GM23338 (cell line): ENCODE measurements around the gene TMED3. TPM values are rescaled to one million over a fixed set of nuclear protein-coding genes. Genes with fewer than 3 reads are reported as not detected.
"Not testable (repeated sequence)": the region's sequence is repeated elsewhere in the genome, so short reads cannot be mapped to it uniquely, and the experiment has no call there.

ENCODE experiments used
- ATAC-seq: fragments of 200-7000 bp; cut with Tn5 transposase; 3 replicates; pipeline ENCODE4 v1.9.1; 2020
- DNase-seq: peaks from one replicate; pipeline ENCODE4 v3.0.0-alpha.2; 2015; ENCODE audit warnings: low spot score
- H2AFZ ChIP-seq: fragments of 200-600 bp; sonication (generic); 2 replicates; pipeline ENCODE4 v1.8.0; 2016; ENCODE audit warnings: antibody characterized with exemption, mild to moderate bottlenecking, moderate library complexity
- H3F3A ChIP-seq: fragments of 200-600 bp; sonication (generic); replicated peaks from 2 replicates; pipeline ENCODE4 v1.8.0; 2017; ENCODE audit warnings: antibody characterized with exemption, mixed run types, low read depth
- H3K27ac ChIP-seq: fragments of 200-600 bp; sonication (generic); 2 replicates; pipeline ENCODE4 v1.6.1; 2016; ENCODE audit warnings: low read depth
- H3K27me3 ChIP-seq: fragments of 200-600 bp; sonication (generic); 2 replicates; pipeline ENCODE4 v1.8.0; 2016; ENCODE audit warnings: mild to moderate bottlenecking, mixed run types, moderate library complexity; ENCODE audit not compliant: insufficient read depth
- H3K36me3 ChIP-seq: fragments of 200-600 bp; sonication (generic); 2 replicates; pipeline ENCODE4 v1.8.0; 2016; ENCODE audit warnings: mild to moderate bottlenecking; ENCODE audit not compliant: insufficient read depth
- H3K4me1 ChIP-seq: fragments of 200-600 bp; sonication (generic); 2 replicates; pipeline ENCODE4 v1.8.0; 2016; ENCODE audit warnings: mild to moderate bottlenecking, moderate library complexity; ENCODE audit not compliant: insufficient read depth
- H3K4me2 ChIP-seq: fragments of 200-600 bp; sonication (generic); 2 replicates; pipeline ENCODE4 v1.7.1; 2017; ENCODE audit warnings: mixed run types
- H3K4me3 ChIP-seq: fragments of 200-600 bp; sonication (generic); 2 replicates; pipeline ENCODE4 v1.6.1; 2016; ENCODE audit warnings: mixed run types
- H3K79me2 ChIP-seq: fragments of 200-600 bp; sonication (generic); replicated peaks from 2 replicates; pipeline ENCODE4 v1.8.0; 2017; ENCODE audit warnings: mild to moderate bottlenecking; ENCODE audit not compliant: insufficient read depth
- H3K9me2 ChIP-seq: fragments of 200-600 bp; sonication (generic); 2 replicates; pipeline ENCODE4 v1.8.0; 2017; ENCODE audit not compliant: insufficient read depth
- H4K20me1 ChIP-seq: fragments of 200-600 bp; sonication (generic); replicated peaks from 2 replicates; pipeline ENCODE4 v1.8.0; 2017; ENCODE audit warnings: mild to moderate bottlenecking; ENCODE audit not compliant: insufficient read depth
- H3K27ac Mint-ChIP-seq: 2 replicates; pipeline ENCODE4 v1.8.0; 2020; ENCODE audit warnings: inconsistent platforms, mild to moderate bottlenecking, moderate library complexity, mixed read lengths
- H3K27me3 Mint-ChIP-seq: 3 replicates; pipeline ENCODE4 v1.8.0; 2022; ENCODE audit warnings: low read depth, mild to moderate bottlenecking, moderate library complexity, mixed read lengths, inconsistent platforms; ENCODE audit not compliant: insufficient read depth, poor library complexity
- H3K36me3 Mint-ChIP-seq: 3 replicates; pipeline ENCODE4 v1.8.0; 2021; ENCODE audit warnings: low read depth, mild to moderate bottlenecking, inconsistent platforms, moderate library complexity, mixed read lengths
- H3K4me1 Mint-ChIP-seq: 3 replicates; pipeline ENCODE4 v1.8.0; 2020; ENCODE audit warnings: mild to moderate bottlenecking, inconsistent platforms, mixed read lengths
- H3K4me3 Mint-ChIP-seq: 3 replicates; pipeline ENCODE4 v1.8.0; 2021; ENCODE audit warnings: moderate library complexity, mild to moderate bottlenecking, inconsistent platforms, mixed read lengths
- H3K9me3 Mint-ChIP-seq: 3 replicates; pipeline ENCODE4 v1.8.0; 2020; ENCODE audit warnings: moderate library complexity, mild to moderate bottlenecking, inconsistent platforms, mixed read lengths
- CREB1 ChIP-seq: fragments of 250-450 bp; sonication (Bioruptor Pico); IDR thresholded peaks from 2 replicates; pipeline ENCODE4 v1.5.0; 2020; ENCODE audit warnings: low read depth, mild to moderate bottlenecking, moderate library complexity
- CTCF ChIP-seq, 2 experiments: fragments of 200-600 bp in 1 of 2; sonication (generic) in 1 of 2; conservative IDR thresholded peaks; 2 replicates each; pipeline versions ENCODE4 v1.5.1 to v1.6.1; 2016 to 2017; ENCODE audit warnings: antibody characterized with exemption in 2 of 2, low read depth in 2 of 2, mild to moderate bottlenecking in 2 of 2, moderate library complexity in 1 of 2
- EZH2 ChIP-seq: fragments of 200-600 bp; sonication (generic); IDR thresholded peaks from one replicate; pipeline ENCODE4 v1.8.0; 2017; ENCODE audit warnings: antibody characterized with exemption, mild to moderate bottlenecking, low read depth; ENCODE audit not compliant: unreplicated experiment
- EZH2phosphoT487 ChIP-seq: fragments of 200-600 bp; sonication (generic); IDR thresholded peaks from one replicate; pipeline ENCODE4 v1.8.1; 2018; ENCODE audit warnings: antibody characterized with exemption; ENCODE audit not compliant: unreplicated experiment
- JUNB ChIP-seq: IDR thresholded peaks from one replicate; pipeline ENCODE4 v1.6.1; 2016; ENCODE audit warnings: antibody characterized with exemption; ENCODE audit not compliant: unreplicated experiment
- NANOG ChIP-seq: IDR thresholded peaks from 2 replicates; pipeline ENCODE4 v1.6.1; 2016; ENCODE audit warnings: antibody characterized with exemption, borderline replicate concordance
- REST ChIP-seq: IDR thresholded peaks from one replicate; pipeline ENCODE4 v1.6.1; 2018; ENCODE audit warnings: antibody characterized with exemption; ENCODE audit not compliant: unreplicated experiment
- STAT1 ChIP-seq: IDR thresholded peaks from one replicate; pipeline ENCODE4 v1.6.1; 2016; ENCODE audit warnings: antibody characterized with exemption; ENCODE audit not compliant: unreplicated experiment
- ZNF114 ChIP-seq: fragments of 250-450 bp; sonication (Bioruptor Pico); IDR thresholded peaks from 2 replicates; pipeline ENCODE4 v1.5.0; 2020; ENCODE audit warnings: mild to moderate bottlenecking, moderate library complexity
- ZNF331 ChIP-seq: fragments of 250-450 bp; sonication (Bioruptor Pico); IDR thresholded peaks from 2 replicates; pipeline ENCODE4 v1.5.0; 2020; ENCODE audit warnings: low read depth, mild to moderate bottlenecking, moderate library complexity
- ZNF462 ChIP-seq: fragments of 250-450 bp; sonication (Bioruptor Pico); IDR thresholded peaks from 2 replicates; pipeline ENCODE4 v1.5.0; 2020; ENCODE audit warnings: mild to moderate bottlenecking, moderate library complexity
- polyA plus RNA-seq: library from polyadenylated mRNA; unstranded; fragments of >200 nt; fragmentation: Nextera tagmentation; extraction: Ambion mirVana; gene quantifications from 2 replicates; pipeline ENCODE4 v1.2.1, GENCODE V29; 2016
- total RNA-seq: library from RNA; depleted of rRNA; stranded (reverse); fragments of >200 nt; shearing (Covaris generic); gene quantifications from 2 replicates; pipeline ENCODE4 v1.2.3, GENCODE V29; 2014

TMED3 gene
- total and polyA plus RNA-seq, 2 experiments from 2014 or later: 33.7 to 49.2 TPM

- peaks cover 77% of the 10 kb centered on the region for H3K36me3 Mint-ChIP-seq
- not testable (repeated sequence) for H3K4me2 ChIP-seq, H3K27me3 ChIP-seq, H3K27ac ChIP-seq, H3F3A ChIP-seq, H3K27ac Mint-ChIP-seq, H2AFZ ChIP-seq, H3K27me3 Mint-ChIP-seq, H4K20me1 ChIP-seq, ATAC-seq, H3K9me3 Mint-ChIP-seq, DNase-seq, H3K4me3 ChIP-seq, H3K9me2 ChIP-seq, H3K4me1 Mint-ChIP-seq, H3K4me1 ChIP-seq, H3K4me3 Mint-ChIP-seq
- Histone ChIP-seq H3K36me3 (peaks cover 38% of the 10 kb centered on the region), H3K79me2 (peaks cover 12% of the 10 kb centered on the region; the same call in 1 of the 2 replicates)
- TF ChIP-seq CTCF (conservative IDR thresholded peaks at IDR 0.05; ENCODE audit: low read depth in 2 of 2): peak; percentile 14 to 53; a peak in 2 of 4 replicates
Observed at GRCh38 chr15:79319973-79320372, 9.1 kb downstream of the TMED3 start.

- H3K27ac ChIP-seq: no peak overlapping the region
- H3K4me1 Mint-ChIP-seq: no peaks in the 10 kb centered on the region
- H3F3A ChIP-seq: no peaks in the 10 kb centered on the region
- no peak overlapping the region for H3K4me3 ChIP-seq
- no peaks in the 10 kb centered on the region for H3K4me1 ChIP-seq
- peaks cover 4% of the 10 kb centered on the region; the same call in 2 of the 3 replicates for H3K9me3 Mint-ChIP-seq
- H2AFZ ChIP-seq: no peak overlapping the region
- DNase-seq (no peak), ATAC-seq (no peak)
- peaks cover 12% of the 10 kb centered on the region; the same call in 1 of the 2 replicates for H3K79me2 ChIP-seq
- H3K9me2 ChIP-seq: no peaks in the 10 kb centered on the region
- H3K36me3 Mint-ChIP-seq: peaks cover 59% of the 10 kb centered on the region
- 0 out of 2 replicates have a peak, but pooled peaks cover 3% of the 10 kb centered on the region for H4K20me1 ChIP-seq
- H3K4me3 Mint-ChIP-seq: no peak overlapping the region
- peaks cover 30% of the 10 kb centered on the region for H3K36me3 ChIP-seq
- no peak overlapping the region for H3K4me2 ChIP-seq
- no peak overlapping the region for H3K27ac Mint-ChIP-seq
- no peaks in the 10 kb centered on the region for H3K27me3 ChIP-seq
- H3K27me3 Mint-ChIP-seq: no peaks in the 10 kb centered on the region
- TF ChIP-seq ZNF331 (CRISPR knock-in tag) (no peak), STAT1 (no peak), EZH2 (no peak), ZNF114 (CRISPR knock-in tag) (no peak), JUNB (no peak), EZH2phosphoT487 (no peak), REST (no peak), NANOG (no peak), ZNF462 (CRISPR knock-in tag) (no peak), CREB1 (CRISPR knock-in tag) (no peak)
Observed at GRCh38 chr15:79321876-79322275, 11.0 kb downstream of the TMED3 start.
